NCI-H526 treated with DMSO at 0.1 percent for 48 hours (cell line): ENCODE data around the gene CDH8.
A peak's percentile ranks its signal among the peaks of the same experiment; 100 is the strongest.
"Not testable (repeated sequence)": the region's sequence is repeated elsewhere in the genome, so short reads cannot be mapped to it uniquely, and the experiment has no call there.

Experiments
- DNase-seq: peaks from one replicate; lab custom pipeline; 2025; lab: John Stamatoyannopoulos, UW

Gene CDH8

GRCh38 chr16:61858988-61859387 is 177.2 kb downstream of the CDH8 start:
- no peak for DNase-seq

GRCh38 chr16:61842666-61843065 is 193.6 kb downstream of the CDH8 start:
- DNase-seq: peak; percentile 15

GRCh38 chr16:61836804-61837393 is 199.3 kb downstream of the CDH8 start:
- no peak for DNase-seq

GRCh38 chr16:61834082-61834481 is 202.2 kb downstream of the CDH8 start:
- no peak for DNase-seq

- no peak for DNase-seq
Measured at GRCh38 chr16:61831351-61831917, 204.8 kb downstream of the CDH8 start.

GRCh38 chr16:61829631-61830030 is 206.6 kb downstream of the CDH8 start:
- DNase-seq: no peak

- no peak for DNase-seq
Measured at GRCh38 chr16:61823326-61823725, 212.9 kb downstream of the CDH8 start.

GRCh38 chr16:61820820-61821219 is 215.4 kb downstream of the CDH8 start:
- DNase-seq: no peak

- no peak for DNase-seq
Measured at GRCh38 chr16:61820398-61820797, 215.8 kb downstream of the CDH8 start.

GRCh38 chr16:61818850-61819249 is 217.4 kb downstream of the CDH8 start:
- DNase-seq: no peak

- DNase-seq: no peak
Measured at GRCh38 chr16:61817583-61818278, 218.5 kb downstream of the CDH8 start.

- no peak for DNase-seq
Measured at GRCh38 chr16:61814726-61815347, 221.4 kb downstream of the CDH8 start.

- DNase-seq: no peak
Measured at GRCh38 chr16:61813339-61813738, 222.9 kb downstream of the CDH8 start.

- no peak for DNase-seq
Measured at GRCh38 chr16:61812251-61812650, 224.0 kb downstream of the CDH8 start.

GRCh38 chr16:61807551-61807950 is 228.7 kb downstream of the CDH8 start:
- no peak for DNase-seq

- not testable (repeated sequence) for DNase-seq
Measured at GRCh38 chr16:61801217-61801616, 235.0 kb downstream of the CDH8 start.

- DNase-seq: no peak
Measured at GRCh38 chr16:61798741-61799140, 237.5 kb downstream of the CDH8 start.

GRCh38 chr16:61797961-61798507 is 238.2 kb downstream of the CDH8 start:
- no peak for DNase-seq

GRCh38 chr16:61797296-61797795 is 238.9 kb downstream of the CDH8 start:
- DNase-seq: no peak

- DNase-seq: no peak
Measured at GRCh38 chr16:61792194-61792909, 243.9 kb downstream of the CDH8 start.

GRCh38 chr16:61791464-61791863 is 244.8 kb downstream of the CDH8 start:
- no peak for DNase-seq

GRCh38 chr16:61781855-61782254 is 254.4 kb downstream of the CDH8 start:
- DNase-seq: not testable (repeated sequence)
